Measurements from ENCODE around the gene UROC1. TPM values are rescaled to one million over a fixed set of nuclear protein-coding genes. Genes with fewer than 3 reads are reported as not detected.

Gene UROC1
- total and polyA plus RNA-seq, 2 of the 13 experiments (the other 11 are each of a cell fraction or from before 2014, with no cell fraction given), result 0.71 to 1.3 TPM

DNA sequence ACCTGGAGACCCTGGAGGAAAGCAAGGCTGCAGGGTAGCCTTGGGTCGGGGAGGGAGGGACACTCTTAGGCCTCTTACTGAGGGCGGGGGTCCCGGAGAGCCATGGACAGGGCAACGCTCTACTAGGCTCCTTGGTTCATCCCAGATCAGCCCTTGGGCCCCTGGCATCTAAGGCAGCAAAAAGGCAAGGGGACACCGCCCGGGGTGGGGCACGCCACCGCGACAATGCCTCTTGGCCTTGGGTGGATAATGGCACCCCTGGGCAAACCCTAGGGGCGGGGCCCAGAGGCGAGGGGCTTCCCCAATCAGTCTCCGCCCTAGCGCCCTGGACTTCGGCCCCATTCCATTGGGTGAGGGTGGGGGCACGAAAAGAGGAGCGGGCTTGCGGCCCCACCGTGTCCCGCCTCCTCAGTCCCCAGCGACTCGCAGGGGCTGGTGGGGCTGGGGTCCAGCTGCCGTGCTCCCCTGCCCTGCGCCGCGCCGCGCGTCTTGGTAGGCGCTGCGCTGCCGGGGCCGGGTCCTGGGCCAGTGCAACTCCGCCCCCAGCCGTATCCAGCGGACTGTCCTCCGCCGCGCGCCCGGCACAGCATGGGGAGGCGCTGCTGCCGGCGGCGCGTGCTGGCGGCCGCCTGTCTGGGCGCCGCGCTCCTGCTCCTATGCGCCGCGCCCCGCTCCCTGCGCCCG, 6.3 kb upstream of the UROC1 start, which contains the start of gene CHST13 (continued):
- TF ChIP-seq, protein P1, sequence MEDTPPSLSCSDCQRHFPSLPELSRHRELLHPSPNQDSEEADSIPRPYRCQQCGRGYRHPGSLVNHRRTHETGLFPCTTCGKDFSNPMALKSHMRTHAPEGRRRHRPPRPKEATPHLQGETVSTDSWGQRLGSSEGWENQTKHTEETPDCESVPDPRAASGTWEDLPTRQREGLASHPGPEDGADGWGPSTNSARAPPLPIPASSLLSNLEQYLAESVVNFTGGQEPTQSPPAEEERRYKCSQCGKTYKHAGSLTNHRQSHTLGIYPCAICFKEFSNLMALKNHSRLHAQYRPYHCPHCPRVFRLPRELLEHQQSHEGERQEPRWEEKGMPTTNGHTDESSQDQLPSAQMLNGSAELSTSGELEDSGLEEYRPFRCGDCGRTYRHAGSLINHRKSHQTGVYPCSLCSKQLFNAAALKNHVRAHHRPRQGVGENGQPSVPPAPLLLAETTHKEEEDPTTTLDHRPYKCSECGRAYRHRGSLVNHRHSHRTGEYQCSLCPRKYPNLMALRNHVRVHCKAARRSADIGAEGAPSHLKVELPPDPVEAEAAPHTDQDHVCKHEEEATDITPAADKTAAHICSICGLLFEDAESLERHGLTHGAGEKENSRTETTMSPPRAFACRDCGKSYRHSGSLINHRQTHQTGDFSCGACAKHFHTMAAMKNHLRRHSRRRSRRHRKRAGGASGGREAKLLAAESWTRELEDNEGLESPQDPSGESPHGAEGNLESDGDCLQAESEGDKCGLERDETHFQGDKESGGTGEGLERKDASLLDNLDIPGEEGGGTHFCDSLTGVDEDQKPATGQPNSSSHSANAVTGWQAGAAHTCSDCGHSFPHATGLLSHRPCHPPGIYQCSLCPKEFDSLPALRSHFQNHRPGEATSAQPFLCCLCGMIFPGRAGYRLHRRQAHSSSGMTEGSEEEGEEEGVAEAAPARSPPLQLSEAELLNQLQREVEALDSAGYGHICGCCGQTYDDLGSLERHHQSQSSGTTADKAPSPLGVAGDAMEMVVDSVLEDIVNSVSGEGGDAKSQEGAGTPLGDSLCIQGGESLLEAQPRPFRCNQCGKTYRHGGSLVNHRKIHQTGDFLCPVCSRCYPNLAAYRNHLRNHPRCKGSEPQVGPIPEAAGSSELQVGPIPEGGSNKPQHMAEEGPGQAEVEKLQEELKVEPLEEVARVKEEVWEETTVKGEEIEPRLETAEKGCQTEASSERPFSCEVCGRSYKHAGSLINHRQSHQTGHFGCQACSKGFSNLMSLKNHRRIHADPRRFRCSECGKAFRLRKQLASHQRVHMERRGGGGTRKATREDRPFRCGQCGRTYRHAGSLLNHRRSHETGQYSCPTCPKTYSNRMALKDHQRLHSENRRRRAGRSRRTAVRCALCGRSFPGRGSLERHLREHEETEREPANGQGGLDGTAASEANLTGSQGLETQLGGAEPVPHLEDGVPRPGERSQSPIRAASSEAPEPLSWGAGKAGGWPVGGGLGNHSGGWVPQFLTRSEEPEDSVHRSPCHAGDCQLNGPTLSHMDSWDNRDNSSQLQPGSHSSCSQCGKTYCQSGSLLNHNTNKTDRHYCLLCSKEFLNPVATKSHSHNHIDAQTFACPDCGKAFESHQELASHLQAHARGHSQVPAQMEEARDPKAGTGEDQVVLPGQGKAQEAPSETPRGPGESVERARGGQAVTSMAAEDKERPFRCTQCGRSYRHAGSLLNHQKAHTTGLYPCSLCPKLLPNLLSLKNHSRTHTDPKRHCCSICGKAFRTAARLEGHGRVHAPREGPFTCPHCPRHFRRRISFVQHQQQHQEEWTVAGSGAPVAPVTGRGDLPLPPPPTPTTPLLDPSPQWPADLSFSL (CRISPR knock-in tag; IDR thresholded peaks at IDR 0.05), result peak; percentile 78
- TF ChIP-seq ISL2 (CRISPR knock-in tag; IDR thresholded peaks at IDR 0.05) (peak; percentile 85), JARID2 (CRISPR knock-in tag; IDR thresholded peaks at IDR 0.05; ENCODE audit: insufficient replicate concordance) (no peak), XBP1 (CRISPR knock-in tag; IDR thresholded peaks at IDR 0.05) (peak; percentile 66; the same call in 1 of the 2 replicates), ZNF781 (CRISPR knock-in tag; IDR thresholded peaks at IDR 0.05; ENCODE audit: borderline replicate concordance, not compliant biosample characterization) (no peak), JDP2 (CRISPR knock-in tag; IDR thresholded peaks at IDR 0.05; ENCODE audit: borderline replicate concordance) (no peak), ATF7 (IDR thresholded peaks at IDR 0.05) (no peak), ATF7 (CRISPR knock-in tag; IDR thresholded peaks at IDR 0.05) (0 out of 2 replicates have a peak, but pooled peaks have one; percentile 18), SP1 (IDR thresholded peaks at IDR 0.05) (no peak), SP1 (CRISPR knock-in tag; IDR thresholded peaks at IDR 0.05) (peak; percentile 77), ZNF382 (CRISPR knock-in tag; IDR thresholded peaks at IDR 0.05; ENCODE audit: borderline replicate concordance) (no peak), ZNF17 (CRISPR knock-in tag; IDR thresholded peaks at IDR 0.05) (no peak), FOXM1 (CRISPR knock-in tag; IDR thresholded peaks at IDR 0.05) (no peak), ZNF841 (CRISPR knock-in tag; IDR thresholded peaks at IDR 0.05; ENCODE audit: borderline replicate concordance) (no peak), CBX1 (IDR thresholded peaks at IDR 0.05; ENCODE audit: low read depth) (no peak), MTA1 (CRISPR knock-in tag; IDR thresholded peaks at IDR 0.05; ENCODE audit: borderline replicate concordance) (peak; percentile 86), KLF9 (CRISPR knock-in tag; IDR thresholded peaks at IDR 0.05; ENCODE audit: low read depth) (0 out of 2 replicates have a peak, but pooled peaks have one; percentile 30)
- TF ChIP-seq, protein P2, sequence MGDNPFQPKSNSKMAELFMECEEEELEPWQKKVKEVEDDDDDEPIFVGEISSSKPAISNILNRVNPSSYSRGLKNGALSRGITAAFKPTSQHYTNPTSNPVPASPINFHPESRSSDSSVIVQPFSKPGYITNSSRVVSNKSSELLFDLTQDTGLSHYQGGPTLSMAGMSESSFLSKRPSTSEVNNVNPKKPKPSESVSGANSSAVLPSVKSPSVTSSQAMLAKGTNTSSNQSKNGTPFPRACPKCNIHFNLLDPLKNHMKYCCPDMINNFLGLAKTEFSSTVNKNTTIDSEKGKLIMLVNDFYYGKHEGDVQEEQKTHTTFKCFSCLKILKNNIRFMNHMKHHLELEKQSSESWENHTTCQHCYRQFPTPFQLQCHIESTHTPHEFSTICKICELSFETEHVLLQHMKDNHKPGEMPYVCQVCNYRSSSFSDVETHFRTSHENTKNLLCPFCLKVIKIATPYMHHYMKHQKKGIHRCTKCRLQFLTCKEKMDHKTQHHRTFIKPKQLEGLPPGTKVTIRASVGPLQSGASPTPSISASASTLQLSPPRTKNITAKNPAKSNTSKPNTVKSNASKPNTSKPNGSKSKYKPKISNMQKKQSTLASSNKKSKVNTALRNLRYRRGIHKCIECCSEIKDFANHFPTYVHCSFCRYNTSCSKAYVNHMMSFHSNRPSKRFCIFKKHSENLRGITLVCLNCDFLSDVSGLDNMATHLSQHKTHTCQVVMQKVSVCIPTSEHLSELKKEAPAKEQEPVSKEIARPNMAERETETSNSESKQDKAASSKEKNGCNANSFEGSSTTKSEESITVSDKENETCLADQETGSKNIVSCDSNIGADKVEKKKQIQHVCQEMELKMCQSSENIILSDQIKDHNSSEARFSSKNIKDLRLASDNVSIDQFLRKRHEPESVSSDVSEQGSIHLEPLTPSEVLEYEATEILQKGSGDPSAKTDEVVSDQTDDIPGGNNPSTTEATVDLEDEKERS (CRISPR knock-in tag; IDR thresholded peaks at IDR 0.05), result 0 out of 2 replicates have a peak, but pooled peaks have one; percentile 3
